Retina (tissue), 1 donor: Measurements from ENCODE around the gene AIF1L.

Experiments used
- DNase-seq: peaks from one replicate; pipeline ENCODE4 v3.0.0-alpha.2; 2016

The AIF1L gene

GRCh38 chr9:131078427-131079366, 17.6 kb upstream of the AIF1L start:
- DNase-seq = no peak

GRCh38 chr9:131080589-131080988, 15.7 kb upstream of the AIF1L start:
- no peak for DNase-seq

- no peak for DNase-seq
Observed at GRCh38 chr9:131081868-131082267, 14.5 kb upstream of the AIF1L start.

- DNase-seq = no peak
Observed at GRCh38 chr9:131082774-131083512, 13.4 kb upstream of the AIF1L start.

GRCh38 chr9:131084661-131085369, 11.5 kb upstream of the AIF1L start:
- no peak for DNase-seq

- no peak for DNase-seq
Observed at GRCh38 chr9:131085370-131086122, 10.8 kb upstream of the AIF1L start.

GRCh38 chr9:131087354-131087893, 8.9 kb upstream of the AIF1L start:
- no peak for DNase-seq

- DNase-seq = no peak
Observed at GRCh38 chr9:131090025-131090787, 6.1 kb upstream of the AIF1L start.

- no peak for DNase-seq
Observed at GRCh38 chr9:131091352-131091992, 4.9 kb upstream of the AIF1L start.

GRCh38 chr9:131092030-131092429, 4.3 kb upstream of the AIF1L start:
- DNase-seq = no peak

GRCh38 chr9:131092548-131093440, 3.5 kb upstream of the AIF1L start:
- no peak for DNase-seq

GRCh38 chr9:131094015-131094414, 2.3 kb upstream of the AIF1L start:
- no peak for DNase-seq

- DNase-seq = no peak
Observed at GRCh38 chr9:131094622-131095021, 1.7 kb upstream of the AIF1L start.

GRCh38 chr9:131095666-131096268, 564 bp upstream of the AIF1L start:
- no peak for DNase-seq

- DNase-seq = no peak
Observed at GRCh38 chr9:131097126-131097947, 1.0 kb downstream of the AIF1L start.

GRCh38 chr9:131097948-131098278, 1.6 kb downstream of the AIF1L start:
- DNase-seq = no peak

GRCh38 chr9:131098391-131099101, 2.2 kb downstream of the AIF1L start:
- no peak for DNase-seq

GRCh38 chr9:131099102-131099606, 2.8 kb downstream of the AIF1L start:
- no peak for DNase-seq
